Activated CD4-positive, alpha-beta memory T cell treated with anti-CD3 and anti-CD28 coated beads for 36 hours (primary cell): ENCODE results near the gene RGS10. TPM values are rescaled to one million over a fixed set of nuclear protein-coding genes. Genes with fewer than 3 reads are reported as not detected.

Experiments used
- CTCF ChIA-PET: fragments of 350-600 bp; sonication (Branson Sonifier 250); formaldehyde crosslinking; loops from one replicate; lab custom pipeline; 2021; ENCODE audit warnings: antibody characterized with exemption, inconsistent platforms; lab: Charles Lee
- POLR2A ChIA-PET: fragments of 350-600 bp; sonication (Branson Sonifier 250); formaldehyde crosslinking; loops from one replicate; lab custom pipeline; 2021; ENCODE audit warnings: antibody characterized with exemption; lab: Charles Lee
- DNase-seq: peaks from one replicate; pipeline ENCODE4 v3.0.0-alpha.2; 2020
- H3K27ac Mint-ChIP-seq: one replicate; pipeline ENCODE4 v1.8.0; 2021; ENCODE audit warnings: mixed read lengths
- H3K27me3 Mint-ChIP-seq: one replicate; pipeline ENCODE4 v1.8.0; 2021; ENCODE audit warnings: mixed read lengths
- H3K36me3 Mint-ChIP-seq: one replicate; pipeline ENCODE4 v1.8.0; 2021; ENCODE audit warnings: mixed read lengths
- H3K4me1 Mint-ChIP-seq: one replicate; pipeline ENCODE4 v1.8.0; 2021; ENCODE audit warnings: low read depth, mixed read lengths
- H3K4me3 Mint-ChIP-seq: one replicate; pipeline ENCODE4 v1.8.0; 2021; ENCODE audit warnings: mild to moderate bottlenecking, mixed read lengths
- H3K9me3 Mint-ChIP-seq: one replicate; pipeline ENCODE4 v1.8.0; 2021; ENCODE audit warnings: mixed read lengths
- intact Hi-C: fragments of 100-400 bp; cut with micrococcal nuclease; formaldehyde crosslinking; loops from one replicate; pipeline ENCODE4 v1.15.1; 2023
- total RNA-seq, 2 experiments: library from RNA; stranded (reverse); gene quantifications; one replicate each; pipeline ENCODE4 v1.2.3, GENCODE V29; 2021

RGS10 gene
- total RNA-seq, 2 experiments from 2014 or later: 158 to 173 TPM

DNA sequence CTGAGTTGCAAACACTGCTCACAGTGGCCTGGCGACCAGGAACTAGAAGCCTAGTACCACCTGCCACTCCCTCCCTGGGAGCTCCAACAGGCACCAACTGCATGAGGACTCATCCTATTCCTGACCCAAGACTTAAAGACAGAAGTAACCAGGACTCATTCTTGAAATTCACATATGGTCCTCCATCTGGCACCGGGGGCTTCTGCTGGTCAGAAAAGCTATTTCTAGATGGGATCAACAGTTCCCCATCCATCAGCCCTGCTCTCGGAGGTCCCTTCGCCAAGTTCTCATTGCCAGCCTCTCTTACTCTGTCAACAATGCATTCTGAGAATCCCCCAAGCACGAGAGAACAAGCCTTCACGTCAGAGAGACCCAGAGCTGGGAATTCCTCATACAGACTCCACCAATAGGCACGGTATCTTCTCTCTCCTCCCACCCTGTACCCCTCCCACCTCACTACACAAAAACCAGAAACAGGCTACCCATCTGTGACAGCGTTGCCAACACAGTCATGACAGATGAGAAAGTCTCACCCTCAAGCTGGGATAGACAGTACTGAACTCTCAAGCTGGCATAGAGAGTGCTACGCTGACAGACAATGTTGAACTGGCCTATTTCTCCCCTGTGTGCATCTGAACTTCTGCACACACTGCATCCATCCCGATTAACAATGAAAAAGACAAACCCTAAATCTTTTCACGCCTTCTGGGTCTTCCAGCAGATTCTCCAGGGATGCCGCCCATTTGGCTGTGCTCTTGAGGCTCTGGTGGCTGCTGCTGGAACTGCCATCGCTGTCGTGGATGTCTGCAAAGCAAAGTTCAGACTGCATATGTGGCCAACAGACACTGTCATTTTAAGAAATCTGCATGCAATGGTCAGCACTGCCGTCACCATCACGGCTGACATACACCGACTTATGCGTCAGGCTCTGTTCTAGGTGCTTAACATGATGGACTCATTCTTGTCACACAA is 15.6 kb downstream of the RGS10 start:
- POLR2A ChIA-PET: interaction anchor here (1.0 to 1.4 kb wide), 2 partner anchors 9 to 16 kb away, joined by 3 read pairs; partner anchors contain the start of gene RGS10
- no peaks in the 10 kb centered on the region for H3K9me3 Mint-ChIP-seq
- no peak overlapping the region for H3K4me3 Mint-ChIP-seq
- H3K36me3 Mint-ChIP-seq: peaks cover 37% of the 10 kb centered on the region
- no peaks in the 10 kb centered on the region for H3K27me3 Mint-ChIP-seq
- H3K27ac Mint-ChIP-seq: no peak overlapping the region
- intact Hi-C loops: no loop called here
- no peak for DNase-seq
- peaks cover 42% of the 10 kb centered on the region for H3K4me1 Mint-ChIP-seq
- CTCF ChIA-PET: interaction anchor here (0.9 kb wide), 1 partner anchor 14 kb away, joined by 4 read pairs; no protein-coding TSS in a partner anchor

DNA sequence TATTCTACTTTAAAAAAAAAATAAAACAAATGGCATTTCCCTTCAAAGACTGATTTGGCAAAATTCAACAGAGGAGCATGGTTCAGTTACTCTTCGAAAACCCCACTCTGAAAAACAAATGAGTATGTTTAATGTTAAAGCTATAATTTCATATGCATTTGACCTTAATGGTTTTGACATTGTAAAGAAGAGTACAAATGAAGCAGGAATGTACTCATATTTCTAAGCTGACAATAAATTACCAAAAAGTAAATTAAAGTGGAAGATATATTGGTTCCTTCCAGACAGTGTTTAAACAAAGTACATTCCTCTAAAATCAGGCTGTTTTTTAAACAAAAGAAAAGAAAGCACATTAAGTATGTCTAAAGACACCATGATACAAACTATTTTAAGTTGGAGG is 16.4 kb downstream of the RGS10 start:
- Mint-ChIP-seq H3K27me3 (no peaks in the 10 kb centered on the region), H3K4me3 (no peak overlapping the region), H3K9me3 (no peaks in the 10 kb centered on the region), H3K27ac (no peak overlapping the region), H3K4me1 (peaks cover 38% of the 10 kb centered on the region), H3K36me3 (peaks cover 41% of the 10 kb centered on the region)
- ChIA-PET POLR2A (no interaction called here), CTCF (interaction anchor here (0.9 kb wide), 1 partner anchor 14 kb away, joined by 4 read pairs; no protein-coding TSS in a partner anchor)
- intact Hi-C loops: no loop called here
- no peak for DNase-seq

DNA sequence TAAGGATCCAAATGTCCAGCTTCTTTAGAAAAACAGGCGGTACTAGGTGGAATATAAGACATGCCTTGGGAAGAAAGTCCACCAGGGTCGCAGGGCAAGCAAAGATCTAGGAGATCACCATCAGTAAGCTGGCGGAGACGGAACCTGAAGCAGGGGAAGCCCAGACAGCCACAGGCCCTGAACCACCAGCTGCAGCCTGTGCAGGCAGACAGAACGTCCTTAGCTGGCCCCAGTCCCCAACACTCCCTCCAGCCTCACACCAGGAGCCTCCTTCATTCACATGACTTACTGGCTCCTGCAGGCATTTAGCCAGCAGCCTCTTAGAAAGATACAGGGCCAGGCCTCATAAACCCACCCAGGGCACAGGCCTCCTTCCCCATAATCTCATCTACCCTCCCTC is 17.4 kb downstream of the RGS10 start:
- Mint-ChIP-seq H3K4me1 (peaks cover 40% of the 10 kb centered on the region), H3K4me3 (no peak overlapping the region), H3K27ac (peak overlapping the region; percentile 14), H3K9me3 (no peaks in the 10 kb centered on the region), H3K27me3 (no peaks in the 10 kb centered on the region), H3K36me3 (peaks cover 41% of the 10 kb centered on the region)
- no peak for DNase-seq
- ChIA-PET POLR2A (no interaction called here), CTCF (interaction anchor here (0.6 to 1.1 kb wide), 3 partner anchors 13 to 59 kb away, joined by 3 to 4 read pairs (median 3); no protein-coding TSS in a partner anchor)
- intact Hi-C loops: no loop called here

DNA sequence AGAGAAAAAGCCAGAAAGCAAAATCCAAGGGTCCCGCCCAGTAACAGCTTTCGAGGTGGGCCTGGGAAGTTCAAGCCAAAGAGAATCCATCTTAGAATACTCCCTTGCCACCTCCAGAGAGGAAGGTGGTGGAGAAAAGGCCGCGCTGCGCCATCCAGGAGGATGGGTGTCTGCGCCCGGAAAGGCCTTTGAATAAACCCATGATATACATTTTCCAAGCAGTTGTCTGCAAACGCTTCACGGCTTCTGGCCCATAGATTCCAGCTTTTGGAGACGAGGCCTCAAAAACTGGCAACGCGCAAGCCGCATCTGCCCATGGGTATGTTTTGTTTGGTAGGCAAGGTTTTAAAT is 17.8 kb downstream of the RGS10 start:
- H3K27ac Mint-ChIP-seq: no peak overlapping the region
- CTCF ChIA-PET: interaction anchor here (0.6 to 1.1 kb wide), 3 partner anchors 13 to 60 kb away, joined by 3 to 4 read pairs (median 3); no protein-coding TSS in a partner anchor
- intact Hi-C loops: no loop called here
- H3K9me3 Mint-ChIP-seq: no peaks in the 10 kb centered on the region
- DNase-seq: no peak
- H3K4me3 Mint-ChIP-seq: no peak overlapping the region
- H3K4me1 Mint-ChIP-seq: peaks cover 44% of the 10 kb centered on the region
- H3K27me3 Mint-ChIP-seq: no peaks in the 10 kb centered on the region
- peaks cover 41% of the 10 kb centered on the region for H3K36me3 Mint-ChIP-seq
- POLR2A ChIA-PET: no interaction called here

DNA sequence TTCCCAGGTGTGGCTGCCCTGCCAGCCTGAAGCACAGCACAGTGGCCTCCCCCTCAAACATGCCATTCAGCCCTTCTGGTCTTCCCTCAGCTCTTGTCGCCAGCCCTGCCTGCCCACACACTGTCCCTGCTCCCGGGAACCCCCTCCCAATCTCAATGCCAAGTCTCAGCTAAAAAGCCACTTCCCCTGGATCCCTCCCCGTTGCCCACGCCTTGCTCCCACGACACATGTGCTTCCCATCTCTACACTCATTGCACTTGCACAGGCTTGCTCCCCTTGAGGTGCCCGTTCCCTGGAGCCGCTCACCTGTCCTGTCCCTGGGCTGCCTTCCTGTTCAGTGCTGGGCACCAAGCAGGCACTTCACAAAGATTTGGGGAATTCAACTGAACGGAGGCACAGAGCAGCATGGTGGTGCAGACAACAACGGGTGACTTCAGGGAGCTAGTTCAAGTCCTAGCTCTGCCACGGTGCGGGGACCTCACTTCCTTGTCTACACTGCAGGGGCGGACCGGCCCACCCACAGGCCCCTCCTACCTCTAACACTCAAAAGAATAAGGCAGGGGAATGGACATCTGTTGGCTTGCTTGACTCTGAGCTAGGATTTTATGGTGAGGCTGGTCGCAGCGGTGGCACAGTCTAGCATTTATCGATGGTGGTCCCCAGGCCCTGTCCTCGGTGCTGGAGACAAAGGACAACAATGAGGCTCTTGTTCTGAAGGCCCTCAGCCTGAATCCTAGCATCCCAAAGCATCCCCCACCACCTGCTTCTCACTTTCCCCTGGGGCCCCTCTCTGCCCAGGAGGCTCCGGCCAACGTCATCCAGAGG is 18.4 kb downstream of the RGS10 start:
- H3K36me3 Mint-ChIP-seq: peaks cover 37% of the 10 kb centered on the region
- ChIA-PET POLR2A (no interaction called here), CTCF (interaction anchor here (1.1 kb wide), 1 partner anchor 14 kb away, joined by 4 read pairs; no protein-coding TSS in a partner anchor)
- no peak for DNase-seq
- no peak overlapping the region for H3K4me3 Mint-ChIP-seq
- peak overlapping the region; percentile 70 for H3K27ac Mint-ChIP-seq
- intact Hi-C loops: no loop called here
- no peaks in the 10 kb centered on the region for H3K27me3 Mint-ChIP-seq
- no peaks in the 10 kb centered on the region for H3K9me3 Mint-ChIP-seq
- peaks cover 45% of the 10 kb centered on the region for H3K4me1 Mint-ChIP-seq

DNA sequence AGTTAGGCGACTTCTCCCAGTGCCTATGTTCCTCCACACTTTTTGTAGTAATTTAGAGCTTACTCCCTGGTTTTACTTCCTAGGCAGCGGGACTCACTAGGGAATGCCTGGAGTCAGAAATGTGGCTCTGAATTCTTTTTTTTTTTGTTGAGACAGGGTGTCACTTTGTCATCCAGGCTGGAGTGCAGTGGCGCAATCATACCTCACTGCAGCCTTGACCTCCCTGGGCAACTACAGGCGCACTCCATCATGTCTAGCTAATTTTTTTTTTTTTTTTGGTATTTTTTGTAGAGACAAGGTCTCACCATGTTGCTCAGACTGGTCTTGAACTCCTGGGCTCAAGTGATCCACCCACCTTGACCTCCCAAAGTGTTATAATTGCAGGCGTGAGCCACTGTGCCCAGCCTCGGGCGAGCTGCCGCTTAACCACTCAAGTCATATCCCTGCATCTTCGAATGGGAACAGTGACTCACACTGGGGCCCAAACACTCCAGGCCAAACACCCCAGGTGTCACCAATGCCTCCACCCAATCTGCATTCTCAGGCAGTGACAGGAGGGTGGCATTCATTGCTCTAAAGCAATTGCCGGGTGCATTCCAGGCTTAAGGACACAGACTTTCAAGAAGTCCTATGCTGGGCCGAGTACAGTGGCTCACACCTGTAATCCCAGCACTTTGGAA is 19.6 kb downstream of the RGS10 start:
- H3K27ac Mint-ChIP-seq: peak overlapping the region; percentile 18
- ChIA-PET POLR2A (interaction anchor here (0.6 to 1.0 kb wide), 3 partner anchors 209 to 389 kb away, joined by 4 to 6 read pairs (median 5); no protein-coding TSS in a partner anchor), CTCF (no interaction called here)
- peak; percentile 35 for DNase-seq
- no peaks in the 10 kb centered on the region for H3K9me3 Mint-ChIP-seq
- intact Hi-C loops: no loop called here
- H3K4me3 Mint-ChIP-seq: no peak overlapping the region
- H3K27me3 Mint-ChIP-seq: no peaks in the 10 kb centered on the region
- peaks cover 39% of the 10 kb centered on the region for H3K36me3 Mint-ChIP-seq
- peaks cover 54% of the 10 kb centered on the region for H3K4me1 Mint-ChIP-seq

DNA sequence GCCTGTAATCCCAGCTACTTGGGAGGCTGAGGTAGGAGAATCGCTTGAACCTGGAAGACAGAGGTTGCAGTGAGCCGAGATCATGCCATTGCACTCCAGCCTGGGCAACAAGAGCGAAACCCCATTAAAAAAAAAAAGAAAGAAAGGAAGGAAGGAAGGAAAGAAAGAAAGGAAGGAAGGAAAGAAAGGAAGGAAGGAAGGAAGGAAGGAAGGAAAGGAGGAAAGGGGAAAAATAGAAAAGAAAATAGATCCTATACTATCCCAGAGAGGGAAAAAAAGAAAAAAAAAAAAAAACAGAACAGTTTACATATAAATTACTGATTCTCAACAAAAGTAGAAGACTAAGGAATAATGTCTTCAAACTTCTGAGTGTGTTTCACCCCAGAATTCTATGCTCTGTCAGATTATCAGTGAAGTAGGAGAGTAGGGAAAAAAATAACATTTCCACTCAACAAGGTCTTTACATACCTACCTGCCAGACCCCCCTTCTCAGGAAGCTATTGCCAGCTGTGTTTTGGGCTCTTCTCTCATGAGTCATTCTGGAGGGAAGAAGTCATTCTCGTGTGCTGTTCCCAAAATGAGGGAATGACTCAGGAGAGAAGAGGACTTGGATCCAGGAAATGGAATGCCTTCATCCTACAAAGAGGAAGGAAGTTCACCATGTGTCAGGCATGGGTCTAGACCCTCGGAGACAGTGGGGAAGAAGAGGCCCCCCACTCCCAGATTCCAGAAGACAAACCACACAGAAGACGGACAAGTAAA is 20.9 kb downstream of the RGS10 start:
- intact Hi-C loops: no loop called here
- Mint-ChIP-seq H3K9me3 (no peaks in the 10 kb centered on the region), H3K4me3 (no peak overlapping the region), H3K36me3 (peaks cover 40% of the 10 kb centered on the region), H3K27me3 (no peaks in the 10 kb centered on the region), H3K27ac (peak overlapping the region; percentile 56), H3K4me1 (peaks cover 59% of the 10 kb centered on the region)
- DNase-seq: no peak
- ChIA-PET CTCF (interaction anchor here (0.7 kb wide), 1 partner anchor 22 kb away, joined by 3 read pairs; no protein-coding TSS in a partner anchor), POLR2A (interaction anchor here (1.0 kb wide), 1 partner anchor 388 kb away, joined by 6 read pairs; no protein-coding TSS in a partner anchor)

DNA sequence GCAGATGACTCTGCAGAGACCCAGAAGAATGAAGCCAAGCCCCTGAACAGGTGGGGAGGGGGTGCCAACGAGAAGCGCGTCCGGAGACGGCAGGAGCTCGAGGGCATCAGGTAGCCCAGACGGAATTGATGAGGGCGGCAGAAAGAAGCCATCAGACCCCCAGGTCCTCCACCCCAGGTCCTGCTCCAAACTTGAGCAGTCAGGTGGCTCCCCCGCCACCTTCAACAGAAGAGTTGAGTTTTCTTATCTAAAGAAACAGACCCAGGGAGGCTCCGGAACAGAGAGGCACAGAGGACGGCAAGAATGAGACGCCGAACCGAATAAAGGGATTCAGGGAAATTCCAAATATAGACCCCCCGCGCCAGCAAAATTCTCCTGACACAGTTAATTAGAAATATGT is 22.2 kb downstream of the RGS10 start:
- POLR2A ChIA-PET: no interaction called here
- intact Hi-C loops: no loop called here
- Mint-ChIP-seq H3K9me3 (no peaks in the 10 kb centered on the region), H3K36me3 (peaks cover 40% of the 10 kb centered on the region), H3K4me1 (peaks cover 69% of the 10 kb centered on the region), H3K27me3 (no peaks in the 10 kb centered on the region), H3K4me3 (no peak overlapping the region), H3K27ac (no peak overlapping the region)
- CTCF ChIA-PET: no interaction called here
- DNase-seq: no peak

DNA sequence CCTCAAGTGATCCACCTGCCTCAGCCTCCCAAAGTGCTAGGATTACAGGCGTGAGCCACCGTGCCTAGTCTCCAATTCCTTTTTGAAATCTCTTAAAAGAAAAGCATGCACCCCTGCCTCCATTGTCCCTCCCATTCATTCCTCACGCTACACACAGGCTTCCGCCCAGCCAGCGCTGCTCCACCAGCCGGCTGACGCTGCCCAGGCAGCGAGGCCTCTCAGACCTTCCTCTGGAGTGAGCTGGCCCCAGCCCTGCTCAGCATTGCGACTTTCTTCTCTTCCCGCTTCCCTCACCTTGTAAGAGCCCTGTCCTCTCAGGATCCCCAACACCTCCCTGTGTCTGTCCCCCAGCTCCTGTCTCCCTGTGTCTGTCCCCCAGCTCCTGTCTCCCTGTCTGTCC is 23.6 kb downstream of the RGS10 start:
- peaks cover 35% of the 10 kb centered on the region for H3K36me3 Mint-ChIP-seq
- DNase-seq: no peak
- H3K4me3 Mint-ChIP-seq: no peak overlapping the region
- H3K9me3 Mint-ChIP-seq: no peaks in the 10 kb centered on the region
- POLR2A ChIA-PET: interaction anchor here (2.9 kb wide), 1 partner anchor 24 kb away, joined by 20 read pairs; the partner anchor contains the start of gene RGS10
- H3K27ac Mint-ChIP-seq: peak overlapping the region; percentile 64
- H3K27me3 Mint-ChIP-seq: no peaks in the 10 kb centered on the region
- peaks cover 70% of the 10 kb centered on the region for H3K4me1 Mint-ChIP-seq
- CTCF ChIA-PET: interaction anchor here (1.3 to 5.0 kb wide), 3 partner anchors 11 to 320 kb away, joined by 4 to 26 read pairs (median 5); partner anchors contain the start of gene RGS10
- intact Hi-C loops: loop anchor here (5.0 kb wide), 1 partner anchor 212 kb away; no protein-coding TSS in a partner anchor

DNA sequence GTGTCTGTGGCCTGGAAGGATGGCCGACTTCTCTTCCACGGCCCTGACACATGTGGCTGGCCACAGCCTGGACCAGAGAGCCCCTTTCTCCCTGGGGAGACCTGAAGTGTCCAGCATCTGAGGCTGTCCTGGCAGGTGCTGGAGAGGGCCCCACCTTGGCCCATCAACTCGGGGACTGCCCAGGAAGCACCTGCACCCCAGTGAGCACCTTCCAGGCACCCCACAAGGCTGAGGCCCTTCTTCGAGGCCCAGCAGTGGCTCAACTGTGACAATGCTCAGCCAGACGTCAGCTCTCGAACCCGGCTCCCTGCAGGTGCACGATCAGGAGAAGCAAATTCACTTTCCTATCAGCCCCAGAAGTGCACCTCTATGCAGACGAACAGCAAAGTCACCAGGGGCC is 24.3 kb downstream of the RGS10 start:
- Mint-ChIP-seq H3K36me3 (peaks cover 35% of the 10 kb centered on the region), H3K4me3 (peak overlapping the region; percentile 55), H3K9me3 (no peaks in the 10 kb centered on the region), H3K27me3 (no peaks in the 10 kb centered on the region), H3K4me1 (peaks cover 62% of the 10 kb centered on the region), H3K27ac (peak overlapping the region; percentile 85)
- CTCF ChIA-PET: interaction anchor here (0.9 to 5.0 kb wide), 5 partner anchors 12 to 319 kb away, joined by 3 to 26 read pairs (median 4); partner anchors contain the start of gene RGS10
- no peak for DNase-seq
- POLR2A ChIA-PET: interaction anchor here (0.7 to 2.9 kb wide), 9 partner anchors 9 to 131 kb away, joined by 3 to 20 read pairs (median 5); partner anchors contain the start of gene RGS10
- intact Hi-C loops: loop anchor here (5.0 kb wide), 1 partner anchor 211 kb away; no protein-coding TSS in a partner anchor
